Tibial nerve (tissue), 4 donors: ENCODE data around the gene DGKI. TPM values are rescaled to one million over a fixed set of nuclear protein-coding genes. Genes with fewer than 3 reads are reported as not detected.
A peak's percentile ranks its signal among the peaks of the same experiment; 100 is the strongest.

Experiments
- DNase-seq, 2 donors: peaks; one replicate each; pipeline ENCODE4 v3.0.0-alpha.2; 2019; ENCODE audit warnings: low spot score in 2 of 2
- H3K27ac ChIP-seq, 4 donors: fragments of 200-600 bp; sonication (generic) in 3 of 4; one replicate each; pipeline ENCODE4 v1.5.1; 2017 to 2019; ENCODE audit warnings: mild to moderate bottlenecking in 1 of 4
- H3K27me3 ChIP-seq, 2 donors: fragments of 200-600 bp; sonication (generic) in 1 of 2; one replicate each; pipeline versions ENCODE4 v1.5.1 to v1.6.0; 2017 to 2019
- H3K36me3 ChIP-seq, 3 donors: fragments of 200-600 bp; sonication (generic); one replicate each; pipeline ENCODE4 v1.5.1; 2018 to 2019
- H3K4me1 ChIP-seq, 4 donors: fragments of 200-600 bp; sonication (generic) in 3 of 4; one replicate each; pipeline ENCODE4 v1.5.1; 2017 to 2019
- H3K4me3 ChIP-seq, 4 donors: fragments of 200-600 bp; sonication (generic) in 3 of 4; one replicate each; pipeline ENCODE4 v1.5.1; 2017 to 2019; ENCODE audit warnings: mild to moderate bottlenecking in 1 of 4, moderate library complexity in 1 of 4
- H3K9me3 ChIP-seq, 4 donors: fragments of 200-600 bp; sonication (generic) in 3 of 4; one replicate each; pipeline ENCODE4 v1.5.1; 2017 to 2019
- CTCF ChIP-seq, 5 experiments: fragments of 200-600 bp in 3 of 5; fragments of 450-650 bp in 2 of 5; sonication (generic) in 3 of 5; IDR thresholded peaks; one replicate each; pipeline ENCODE4 v1.5.1; 2016 to 2019; ENCODE audit warnings: antibody characterized with exemption in 5 of 5, mild to moderate bottlenecking in 3 of 5, moderate library complexity in 2 of 5
- EP300 ChIP-seq, 2 donors: sonication (generic); formaldehyde crosslinking; IDR thresholded peaks; one replicate each; pipeline ENCODE4 v1.6.1; 2017; ENCODE audit warnings: antibody characterized with exemption in 2 of 2, mild to moderate bottlenecking in 1 of 2
- POLR2A ChIP-seq, 2 donors: fragments of 450-650 bp; IDR thresholded peaks; one replicate each; pipeline ENCODE4 v1.6.1; 2017; ENCODE audit warnings: antibody characterized with exemption in 2 of 2, mild to moderate bottlenecking in 2 of 2, moderate library complexity in 2 of 2
- WGBS, 2 donors: methylation state at CpG; one replicate each; pipeline ENCODE4 v1.1.5; 2018; 5-methylcytosine and 5-hydroxymethylcytosine counted together
- total RNA-seq, 4 donors: library from RNA; depleted of rRNA; stranded (reverse); fragments of >200 nt; gene quantifications; one replicate each; pipeline ENCODE4 v1.1.0, GENCODE V29; 2016

The DGKI gene
- total RNA-seq, 4 donors from 2014 or later = 0.21 to 2.7 (median 1.7) TPM

- 57 to 60% methylated on average over 3 of the region's 3 CpGs for WGBS, 2 donors
- Histone ChIP-seq H3K4me3 (no peak overlapping the region), H3K4me1 (no peaks in the 10 kb centered on the region), H3K9me3 (no peaks in the 10 kb centered on the region), H3K36me3 (no peaks in the 10 kb centered on the region), H3K27me3 (no peaks in the 10 kb centered on the region), H3K27ac (no peak overlapping the region)
- TF ChIP-seq CTCF (IDR thresholded peaks at IDR 0.05) (no peak), EP300 (IDR thresholded peaks at IDR 0.05) (no peak), POLR2A (IDR thresholded peaks at IDR 0.05) (no peak)
- no peak for DNase-seq
Observed at GRCh38 chr7:137628216-137628615, 218.6 kb downstream of the DGKI start.

- Histone ChIP-seq H3K36me3 (no peaks in the 10 kb centered on the region), H3K9me3 (no peaks in the 10 kb centered on the region), H3K4me3 (no peak overlapping the region), H3K27me3 (no peaks in the 10 kb centered on the region), H3K27ac (no peak overlapping the region), H3K4me1 (no peaks in the 10 kb centered on the region)
- WGBS, 2 donors = 21 to 23% methylated on average over 8 of the region's 8 CpGs
- peak in 1 of 2 donors; percentile 18 for DNase-seq
- peak; percentile 37 to 71 (median 50) for TF ChIP-seq CTCF (IDR thresholded peaks at IDR 0.05)
- TF ChIP-seq POLR2A (IDR thresholded peaks at IDR 0.05) = no peak
Observed at GRCh38 chr7:137626469-137627067, 220.2 kb downstream of the DGKI start.

DNA sequence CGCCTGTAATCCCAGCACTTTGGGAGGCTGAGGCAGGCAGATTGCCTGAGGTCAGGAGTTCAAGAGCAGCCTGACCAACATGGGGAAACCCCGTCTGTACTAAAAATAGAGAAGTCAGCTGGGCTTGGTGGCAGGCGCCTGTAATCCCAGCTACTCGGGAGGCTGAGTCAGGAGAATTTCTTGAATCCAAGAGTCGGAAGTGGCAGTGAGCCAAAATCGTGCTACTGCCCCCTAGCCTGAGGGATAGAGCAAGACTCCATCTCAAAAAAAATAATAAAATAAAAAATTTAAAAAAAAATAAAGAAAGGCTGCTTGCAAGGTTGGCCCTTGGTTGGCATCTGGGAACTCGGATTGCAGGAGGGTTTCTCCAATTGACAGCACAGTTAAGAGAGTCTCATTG is 221.6 kb downstream of the DGKI start:
- H3K36me3 ChIP-seq = no peaks in the 10 kb centered on the region
- no peaks in the 10 kb centered on the region for H3K9me3 ChIP-seq
- no peak for DNase-seq
- 83 to 87% methylated on average over 7 of the region's 7 CpGs for WGBS, 2 donors
- no peaks in the 10 kb centered on the region for H3K4me1 ChIP-seq
- no peak overlapping the region for H3K27ac ChIP-seq
- H3K4me3 ChIP-seq = no peak overlapping the region
- no peaks in the 10 kb centered on the region for H3K27me3 ChIP-seq
- TF ChIP-seq CTCF (IDR thresholded peaks at IDR 0.05) = no peak
- TF ChIP-seq EP300 (IDR thresholded peaks at IDR 0.05) = no peak
- TF ChIP-seq POLR2A (IDR thresholded peaks at IDR 0.05) = no peak

- no peak for DNase-seq
- no peaks in the 10 kb centered on the region for H3K9me3 ChIP-seq
- H3K36me3 ChIP-seq = no peaks in the 10 kb centered on the region
- no peaks in the 10 kb centered on the region for H3K27me3 ChIP-seq
- no peak overlapping the region for H3K27ac ChIP-seq
- WGBS, 2 donors = 87 to 94% methylated on average over 1 of the region's 1 CpG
- H3K4me3 ChIP-seq = no peak overlapping the region
- TF ChIP-seq POLR2A (IDR thresholded peaks at IDR 0.05) (no peak), EP300 (IDR thresholded peaks at IDR 0.05) (no peak), CTCF (IDR thresholded peaks at IDR 0.05) (no peak)
- H3K4me1 ChIP-seq = no peaks in the 10 kb centered on the region
Observed at GRCh38 chr7:137619181-137619580, 227.6 kb downstream of the DGKI start.

DNA sequence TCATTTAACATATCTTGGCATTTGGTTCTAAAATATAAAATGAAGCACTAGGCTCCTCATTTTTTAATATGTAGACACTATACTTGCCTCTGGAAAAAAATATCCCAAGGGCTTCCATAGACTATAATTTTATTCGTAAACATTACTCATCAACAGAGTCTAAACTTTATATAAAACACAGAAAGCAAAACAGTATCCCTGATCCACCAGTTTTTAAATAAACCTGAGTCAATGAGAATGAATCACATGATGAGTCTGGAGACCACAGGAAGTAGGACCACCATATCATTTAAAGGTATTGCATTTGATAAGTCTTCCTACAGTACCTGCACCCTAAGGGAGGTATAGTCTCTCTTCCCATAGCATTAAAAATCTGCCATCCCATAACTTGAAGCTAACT is 228.0 kb downstream of the DGKI start:
- WGBS, 2 donors = 95 to 96% methylated on average over 1 of the region's 1 CpG
- no peaks in the 10 kb centered on the region for H3K27me3 ChIP-seq
- TF ChIP-seq POLR2A (IDR thresholded peaks at IDR 0.05) (no peak), CTCF (IDR thresholded peaks at IDR 0.05) (no peak), EP300 (IDR thresholded peaks at IDR 0.05) (no peak)
- no peak for DNase-seq
- H3K9me3 ChIP-seq = no peaks in the 10 kb centered on the region
- H3K4me3 ChIP-seq = no peak overlapping the region
- no peaks in the 10 kb centered on the region for H3K4me1 ChIP-seq
- no peaks in the 10 kb centered on the region for H3K36me3 ChIP-seq
- H3K27ac ChIP-seq = no peak overlapping the region
